Muscle of leg (tissue), 11 donors: ENCODE results near the gene C20orf144. TPM values are rescaled to one million over a fixed set of nuclear protein-coding genes. Genes with fewer than 3 reads are reported as not detected.

ENCODE experiments used
- DNase-seq: peaks from one replicate; pipeline ENCODE4 v3.0.0; 2013
- H3K27ac ChIP-seq: one replicate; pipeline ENCODE4 v1.5.1; 2013; ENCODE audit warnings: mild to moderate bottlenecking, low read length, control low read depth
- H3K27me3 ChIP-seq: one replicate; pipeline ENCODE4 v1.6.1; 2013; ENCODE audit warnings: low read length; ENCODE audit not compliant: control insufficient read depth, insufficient read depth
- H3K36me3 ChIP-seq: one replicate; pipeline ENCODE4 v1.6.1; 2013; ENCODE audit warnings: low read length; ENCODE audit not compliant: control insufficient read depth, insufficient read depth
- H3K4me1 ChIP-seq: one replicate; pipeline ENCODE4 v1.6.1; 2013; ENCODE audit warnings: low read length; ENCODE audit not compliant: control insufficient read depth, insufficient read depth
- H3K4me3 ChIP-seq: one replicate; pipeline ENCODE4 v1.5.1; 2013; ENCODE audit warnings: low read length, control low read depth
- H3K9me3 ChIP-seq: replicated peaks from 2 replicates; pipeline ENCODE4 v1.6.1; 2013; ENCODE audit warnings: low read depth, low read length; ENCODE audit not compliant: control insufficient read depth
- WGBS: methylation state at CpG from one replicate; pipeline ENCODE4 v1.1.5; 2013; ENCODE audit warnings: missing lambda C conversion rate; ENCODE audit not compliant: insufficient coverage; 5-methylcytosine and 5-hydroxymethylcytosine counted together
- polyA plus RNA-seq, 8 donors: library from polyadenylated mRNA; unstranded; fragments of 120-200 nt; gene quantifications; one replicate each; pipeline versions ENCODE4 v1.2.1 to v1.2.3, GENCODE V29; 2013; ENCODE audit warnings: inconsistent platforms in 1 of 8, low replicate concordance in 1 of 8; ENCODE audit not compliant: insufficient read length in 8 of 8, insufficient read depth in 1 of 8
- total RNA-seq: library from RNA; stranded (reverse); fragments of 120-200 nt; gene quantifications from one replicate; pipeline ENCODE4 v1.2.4, GENCODE V29; 2013

Gene C20orf144
- total and polyA plus RNA-seq, 9 donors, result 0.04 to 0.32 (median 0.17) TPM

DNA sequence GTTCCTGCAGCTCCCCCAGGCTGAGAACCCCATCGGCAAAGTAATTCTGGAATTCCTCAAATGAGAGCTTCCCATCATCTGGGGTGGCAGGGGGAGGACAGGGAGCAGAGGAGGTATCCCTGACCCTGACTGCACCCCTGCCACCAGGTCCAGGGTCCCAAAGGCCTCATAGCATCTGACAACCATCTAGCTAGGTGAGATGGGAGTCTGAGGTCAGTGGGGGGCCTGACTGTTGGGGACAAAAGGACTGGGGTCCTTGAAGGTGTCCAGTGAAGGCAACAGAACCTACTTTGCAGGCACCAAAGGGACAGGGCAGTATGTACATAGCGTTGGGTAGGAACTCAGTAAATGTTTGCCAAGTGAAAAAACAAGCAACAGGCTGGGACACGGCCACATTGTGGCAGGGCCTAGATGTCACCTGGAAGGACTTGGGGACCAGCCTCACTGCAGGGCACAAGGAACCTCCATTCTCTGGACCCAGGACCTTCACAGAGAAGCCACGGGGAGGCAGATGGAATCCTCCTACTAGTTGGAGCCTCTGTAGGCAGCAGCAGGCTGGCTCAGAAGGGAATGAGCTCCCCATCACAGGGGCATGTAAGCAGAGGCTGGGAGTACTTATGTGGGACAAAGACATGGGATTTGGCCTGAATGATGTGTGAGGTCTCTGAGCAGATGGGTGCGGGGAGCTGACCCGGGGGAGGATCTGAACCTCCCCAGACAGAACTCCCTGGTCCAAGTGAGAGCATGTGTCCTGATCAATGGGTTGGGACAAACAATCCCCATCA lies 8.8 kb downstream of the C20orf144 start:
- Histone ChIP-seq H3K4me3 (no peak overlapping the region), H3K36me3 (peaks cover 34% of the 10 kb centered on the region), H3K27ac (no peak overlapping the region), H3K4me1 (peaks cover 62% of the 10 kb centered on the region), H3K9me3 (no peaks in the 10 kb centered on the region), H3K27me3 (no peaks in the 10 kb centered on the region)
- DNase-seq, result no peak
- WGBS, result 70% methylated on average over 2 of the region's 6 CpGs

DNA sequence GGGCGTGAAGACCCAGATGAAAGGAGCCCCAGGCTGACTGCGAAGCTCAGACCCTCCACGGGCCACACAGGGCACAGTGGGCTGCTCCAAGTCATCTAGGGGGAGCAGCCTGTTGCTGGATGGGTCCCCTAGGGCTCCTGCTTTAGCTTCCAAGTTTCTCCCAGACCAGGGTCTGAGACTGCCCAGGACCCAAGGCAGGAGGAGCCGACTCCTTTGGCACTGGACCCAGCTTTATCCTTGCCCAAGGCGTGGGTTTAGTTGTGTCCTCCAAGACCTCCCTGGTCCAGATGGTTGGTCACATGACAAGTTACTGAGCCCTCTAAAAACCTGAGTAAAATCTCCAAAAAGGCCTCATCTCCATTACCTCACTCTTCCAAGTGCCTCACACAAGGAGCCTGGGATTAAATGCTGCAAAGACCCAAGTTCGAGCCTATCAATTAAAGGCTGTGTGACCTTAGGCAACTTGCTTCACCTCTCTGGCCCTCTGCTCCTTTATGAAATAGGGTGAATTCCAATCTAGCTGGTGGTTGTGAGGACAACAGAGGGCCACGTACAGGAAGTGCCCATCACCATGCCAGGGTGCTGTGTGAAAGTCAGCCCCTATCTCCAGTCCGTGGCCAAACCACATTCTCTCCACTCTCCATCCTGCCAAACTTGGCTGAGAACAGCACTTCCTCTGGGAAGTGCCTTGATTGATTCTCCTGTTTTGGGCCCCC lies 9.6 kb downstream of the C20orf144 start:
- 78% methylated on average over 7 of the region's 8 CpGs for WGBS
- Histone ChIP-seq H3K4me1 (peaks cover 64% of the 10 kb centered on the region), H3K36me3 (peaks cover 38% of the 10 kb centered on the region), H3K27me3 (no peaks in the 10 kb centered on the region), H3K4me3 (no peak overlapping the region), H3K9me3 (no peaks in the 10 kb centered on the region), H3K27ac (no peak overlapping the region)
- DNase-seq, result no peak

GRCh38 chr20:33672426-33673113 lies 10.4 kb downstream of the C20orf144 start:
- no peak overlapping the region for H3K27ac ChIP-seq
- no peak for DNase-seq
- peaks cover 65% of the 10 kb centered on the region for H3K4me1 ChIP-seq
- no peaks in the 10 kb centered on the region for H3K9me3 ChIP-seq
- H3K36me3 ChIP-seq, result peaks cover 38% of the 10 kb centered on the region
- no peak overlapping the region for H3K4me3 ChIP-seq
- WGBS, result 45% methylated on average over 16 of the region's 17 CpGs
- no peaks in the 10 kb centered on the region for H3K27me3 ChIP-seq

- Histone ChIP-seq H3K27ac (no peak overlapping the region), H3K4me1 (peaks cover 65% of the 10 kb centered on the region), H3K9me3 (no peaks in the 10 kb centered on the region), H3K27me3 (no peaks in the 10 kb centered on the region), H3K4me3 (peak overlapping the region; percentile 71), H3K36me3 (peaks cover 38% of the 10 kb centered on the region)
- 75% methylated on average over 2 of the region's 4 CpGs for WGBS
- no peak for DNase-seq
Measured at GRCh38 chr20:33673114-33673409, 10.9 kb downstream of the C20orf144 start.

DNA sequence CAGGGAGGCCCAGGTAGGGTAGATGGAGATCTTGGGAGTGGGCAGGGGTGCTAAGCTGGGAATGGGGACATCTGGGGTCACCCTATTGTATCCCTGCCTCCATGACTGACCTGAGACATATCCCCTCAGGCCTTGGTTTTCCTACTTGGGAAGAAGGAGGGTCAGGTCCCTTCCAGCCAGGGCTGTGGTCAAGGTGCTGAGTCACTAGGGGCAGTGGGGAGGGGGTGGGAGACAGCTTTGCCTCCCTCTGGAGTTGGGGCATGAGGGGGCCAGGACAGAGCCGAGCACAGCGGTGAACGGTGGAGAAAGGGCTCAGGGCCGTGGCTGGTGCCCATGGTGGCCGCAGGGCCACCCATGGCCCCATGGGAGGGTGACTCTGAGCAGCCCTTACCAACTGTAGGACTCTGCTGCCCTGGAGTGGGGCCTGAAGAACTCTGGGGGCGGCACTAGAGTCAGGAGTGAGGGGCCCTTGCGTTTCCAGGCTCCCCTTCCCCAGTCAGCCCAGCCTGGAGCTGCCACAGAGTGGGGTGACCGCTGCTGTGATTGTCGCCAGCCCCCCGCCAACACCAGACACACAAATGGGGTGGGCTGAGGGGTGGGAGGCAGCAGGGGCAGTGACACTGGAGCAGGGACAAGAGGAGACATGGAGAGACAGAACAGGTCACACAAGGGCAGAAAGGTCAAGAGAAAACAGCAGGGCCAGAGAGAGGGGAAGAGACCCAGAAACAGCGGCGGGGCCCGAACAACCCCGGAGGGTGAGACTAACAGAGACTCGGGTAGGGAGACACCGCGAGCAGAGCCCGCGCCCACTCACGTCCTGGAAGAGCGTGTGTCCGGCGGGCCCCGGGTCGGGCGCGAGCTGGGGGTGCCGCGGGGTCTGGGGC lies 11.5 kb downstream of the C20orf144 start:
- H3K9me3 ChIP-seq, result no peaks in the 10 kb centered on the region
- H3K4me1 ChIP-seq, result peaks cover 67% of the 10 kb centered on the region
- H3K27ac ChIP-seq, result peak overlapping the region; percentile 25
- peak overlapping the region; percentile 71 for H3K4me3 ChIP-seq
- 11% methylated on average over 23 of the region's 29 CpGs for WGBS
- no peak for DNase-seq
- H3K36me3 ChIP-seq, result peaks cover 34% of the 10 kb centered on the region
- H3K27me3 ChIP-seq, result no peaks in the 10 kb centered on the region

- H3K27ac ChIP-seq, result peak within 1 kb of the TSS; percentile 88
- DNase-seq, result peak; percentile 92
- under 1% methylated on average over 61 of the region's 73 CpGs for whole genome bisulfite sequencing
- H3K36me3 ChIP-seq, result peaks cover 26% of the 10 kb centered on the region
- H3K9me3 ChIP-seq, result no peaks in the 10 kb centered on the region
- H3K4me1 ChIP-seq, result peaks cover 71% of the 10 kb centered on the region
- H3K27me3 ChIP-seq, result no peaks in the 10 kb centered on the region
- H3K4me3 ChIP-seq, result peak within 1 kb of the TSS; percentile 71
Measured at GRCh38 chr20:33674294-33675135, 12.4 kb downstream of the C20orf144 start, which contains the start of gene NECAB3. Gene NECAB3 (minus strand): TSS chr20:33674428. CDS start chr20:33674352, 76 bp downstream.

DNA sequence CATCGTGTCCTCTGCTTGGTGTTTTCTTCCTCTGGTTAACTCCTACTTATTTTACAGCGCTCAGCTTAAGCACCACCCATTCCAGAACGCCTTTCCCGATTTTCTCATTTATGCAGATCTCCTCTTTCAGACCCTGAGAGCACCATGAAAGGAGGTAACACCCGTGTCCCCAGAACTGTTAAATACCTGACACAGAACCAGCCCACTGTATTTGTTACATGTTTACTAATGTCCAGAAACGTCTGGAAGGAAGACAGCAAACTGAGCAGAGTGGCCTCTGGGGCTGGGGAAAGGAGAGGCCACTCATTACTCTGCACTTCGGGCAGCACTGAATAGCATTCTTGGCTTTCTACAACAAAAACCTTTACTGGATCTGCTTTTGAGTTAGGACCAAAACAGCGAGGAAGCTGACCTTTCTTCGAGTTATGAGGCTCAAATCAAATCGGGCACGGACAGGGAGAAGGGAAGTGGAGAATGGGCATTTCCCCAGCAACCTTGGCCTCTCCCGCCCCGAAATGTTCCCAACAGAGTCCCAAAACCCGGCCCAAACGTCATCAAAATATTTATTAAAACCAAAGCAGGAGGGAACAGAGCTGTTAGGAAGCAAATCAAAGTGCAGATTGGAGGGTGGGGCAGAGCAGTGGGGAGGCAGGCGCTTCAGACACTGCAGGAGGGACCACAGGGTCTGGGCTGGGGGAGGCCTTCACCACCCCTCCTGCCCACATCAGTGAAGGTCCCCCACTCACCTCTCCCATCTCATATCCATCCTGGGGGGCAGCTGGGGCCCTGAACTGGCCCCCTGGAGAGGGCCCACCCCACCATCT lies 13.2 kb downstream of the C20orf144 start:
- peak overlapping the region; percentile 59 for H3K4me3 ChIP-seq
- 13% methylated on average over 3 of the region's 16 CpGs for whole genome bisulfite sequencing
- peaks cover 27% of the 10 kb centered on the region for H3K36me3 ChIP-seq
- H3K27me3 ChIP-seq, result no peaks in the 10 kb centered on the region
- H3K9me3 ChIP-seq, result no peaks in the 10 kb centered on the region
- peak overlapping the region; percentile 88 for H3K27ac ChIP-seq
- peaks cover 67% of the 10 kb centered on the region for H3K4me1 ChIP-seq
- peak; percentile 64 for DNase-seq

- H3K4me3 ChIP-seq, result no peak overlapping the region
- H3K27me3 ChIP-seq, result no peaks in the 10 kb centered on the region
- H3K9me3 ChIP-seq, result no peaks in the 10 kb centered on the region
- 83% methylated on average over 9 of the region's 11 CpGs for WGBS
- H3K27ac ChIP-seq, result peak overlapping the region; percentile 88
- H3K36me3 ChIP-seq, result peaks cover 21% of the 10 kb centered on the region
- no peak for DNase-seq
- H3K4me1 ChIP-seq, result peaks cover 67% of the 10 kb centered on the region
Measured at GRCh38 chr20:33676121-33676520, 14.0 kb downstream of the C20orf144 start.
